Neuronal stem cell (in vitro differentiated cells): Measurements from ENCODE around the gene PTPRM.

Experiments
- DNase-seq: peaks from one replicate; pipeline ENCODE4 v3.0.0-alpha.2; 2013; ENCODE audit warnings: low spot score
- H2AFZ ChIP-seq: one replicate; pipeline ENCODE4 v1.6.1; 2013; ENCODE audit warnings: mild to moderate bottlenecking, low read length, inconsistent platforms
- H2AK5ac ChIP-seq: 2 replicates; pipeline ENCODE4 v1.6.1; 2013; ENCODE audit warnings: low read depth, mild to moderate bottlenecking, inconsistent platforms, low read length, moderate library complexity, mixed read lengths
- H2BK120ac ChIP-seq: 2 replicates; pipeline ENCODE4 v1.6.1; 2013; ENCODE audit warnings: low read depth, mild to moderate bottlenecking, inconsistent platforms, low read length, moderate library complexity, mixed read lengths
- H2BK12ac ChIP-seq: one replicate; pipeline ENCODE4 v1.6.1; 2013; ENCODE audit warnings: low read length, inconsistent platforms
- H2BK15ac ChIP-seq: 2 replicates; pipeline ENCODE4 v1.6.1; 2013; ENCODE audit warnings: mild to moderate bottlenecking, low read length, inconsistent platforms, mixed read lengths
- H2BK5ac ChIP-seq: one replicate; pipeline ENCODE4 v1.6.1; 2013; ENCODE audit warnings: inconsistent platforms, mild to moderate bottlenecking, low read length, moderate library complexity
- H3K14ac ChIP-seq: one replicate; pipeline ENCODE4 v1.6.1; 2013; ENCODE audit warnings: low read length, inconsistent platforms
- H3K18ac ChIP-seq: 2 replicates; pipeline ENCODE4 v1.6.1; 2013; ENCODE audit warnings: low read length, inconsistent platforms
- H3K23ac ChIP-seq: 2 replicates; pipeline ENCODE4 v1.6.1; 2013; ENCODE audit warnings: low read depth, mild to moderate bottlenecking, mixed read lengths, low read length, inconsistent platforms; ENCODE audit not compliant: poor library complexity
- H3K27ac ChIP-seq: replicated peaks from 3 replicates; pipeline ENCODE4 v1.5.1; 2013; ENCODE audit warnings: low read length, inconsistent platforms
- H3K27me3 ChIP-seq, 3 experiments: 2 replicates each; pipeline ENCODE4 v1.6.1; 2013; ENCODE audit warnings: low read length in 3 of 3, mild to moderate bottlenecking in 2 of 3, inconsistent platforms in 1 of 3, low read depth in 1 of 3, mixed read lengths in 1 of 3, moderate library complexity in 1 of 3; ENCODE audit not compliant: control insufficient read depth in 3 of 3, insufficient read depth in 3 of 3
- H3K36me3 ChIP-seq, 2 donors: replicated peaks in 1 of 2; 2 replicates each; pipeline ENCODE4 v1.6.1; 2013; ENCODE audit warnings: low read length in 2 of 2; ENCODE audit not compliant: control insufficient read depth in 2 of 2, insufficient read depth in 2 of 2
- H3K4ac ChIP-seq: 2 replicates; pipeline ENCODE4 v1.6.1; 2013; ENCODE audit warnings: inconsistent platforms, mild to moderate bottlenecking, low read length, moderate library complexity
- H3K4me1 ChIP-seq, 2 donors: 1 replicate in 1 of 2; 2 replicates in 1 of 2; pipeline ENCODE4 v1.6.1; 2013; ENCODE audit warnings: low read length in 2 of 2, low read depth in 1 of 2; ENCODE audit not compliant: control insufficient read depth in 2 of 2, insufficient read depth in 1 of 2
- H3K4me2 ChIP-seq: one replicate; pipeline ENCODE4 v1.6.1; 2013; ENCODE audit warnings: mild to moderate bottlenecking, low read length, inconsistent platforms; ENCODE audit not compliant: insufficient read depth, poor library complexity, severe bottlenecking
- H3K4me3 ChIP-seq, 2 donors: 2 replicates each; pipeline ENCODE4 v1.5.1; 2013; ENCODE audit warnings: low read length in 2 of 2, mild to moderate bottlenecking in 2 of 2, inconsistent platforms in 1 of 2, moderate library complexity in 1 of 2
- H3K79me1 ChIP-seq: one replicate; pipeline ENCODE4 v1.6.1; 2013; ENCODE audit warnings: low read depth, mild to moderate bottlenecking, inconsistent platforms, low read length, moderate library complexity
- H3K9ac ChIP-seq: one replicate; pipeline ENCODE4 v1.6.1; 2013; ENCODE audit warnings: mild to moderate bottlenecking, low read depth, low read length, inconsistent platforms; ENCODE audit not compliant: poor library complexity
- H3K9me3 ChIP-seq, 2 donors: replicated peaks in 1 of 2; 2 replicates each; pipeline versions ENCODE3 to v1.6.1; 2013; ENCODE audit warnings: low read length in 2 of 2, mild to moderate bottlenecking in 2 of 2, inconsistent platforms in 1 of 2, low read depth in 1 of 2, mixed read lengths in 1 of 2, moderate library complexity in 1 of 2; ENCODE audit not compliant: control insufficient read depth in 2 of 2, insufficient read depth in 1 of 2
- H4K8ac ChIP-seq: one replicate; pipeline ENCODE4 v1.6.1; 2013; ENCODE audit warnings: low read depth, mild to moderate bottlenecking, inconsistent platforms, low read length, moderate library complexity
- H4K91ac ChIP-seq: one replicate; pipeline ENCODE4 v1.6.1; 2013; ENCODE audit warnings: low read length, low read depth, mild to moderate bottlenecking, inconsistent platforms; ENCODE audit not compliant: poor library complexity
- WGBS, 2 donors: extraction: QIAGEN DNeasy Blood & Tissue Kit; methylation state at CpG; one replicate each; pipeline ENCODE4 v1.1.7; 2013; ENCODE audit warnings: missing lambda C conversion rate in 2 of 2, mixed read lengths in 1 of 2; ENCODE audit not compliant: insufficient read length in 2 of 2, insufficient replicate concordance in 1 of 2; ENCODE audit errors: extremely low coverage in 2 of 2; 5-methylcytosine and 5-hydroxymethylcytosine counted together

PTPRM gene

GRCh38 chr18:7657937-7658336 lies 90.8 kb downstream of the PTPRM start:
- Histone ChIP-seq H3K36me3 (no peaks in the 10 kb centered on the region), H3K4me3 (no peak overlapping the region), H4K91ac (no peak overlapping the region), H3K23ac (no peak overlapping the region), H3K18ac (no peak overlapping the region), H2AFZ (no peak overlapping the region), H3K79me1 (no peaks in the 10 kb centered on the region), H3K27ac (no peak overlapping the region), H3K4me2 (no peak overlapping the region), H3K9ac (no peak overlapping the region), H2BK15ac (no peak overlapping the region), H2AK5ac (no peak overlapping the region), H3K9me3 (no peaks in the 10 kb centered on the region), H2BK12ac (no peak overlapping the region), H3K27me3 (no peaks in the 10 kb centered on the region), H2BK5ac (no peak overlapping the region), H3K4me1 (peaks cover 6 to 9% of the 10 kb centered on the region in 2 donors), H2BK120ac (no peak overlapping the region), H4K8ac (no peak overlapping the region), H3K14ac (no peak overlapping the region), H3K4ac (no peak overlapping the region)
- no peak for DNase-seq
- no CpG with 5 or more reads among the region's 2 CpGs for WGBS, 2 donors

- no peak overlapping the region for H4K8ac ChIP-seq
- H3K4me3 ChIP-seq = no peak overlapping the region
- H2BK5ac ChIP-seq = no peak overlapping the region
- no peak overlapping the region for H3K9ac ChIP-seq
- no peak overlapping the region for H3K14ac ChIP-seq
- no peak overlapping the region for H2BK15ac ChIP-seq
- H2AK5ac ChIP-seq = no peak overlapping the region
- H3K27me3 ChIP-seq = no peaks in the 10 kb centered on the region
- no peak overlapping the region for H4K91ac ChIP-seq
- no peak overlapping the region for H3K18ac ChIP-seq
- H3K4me2 ChIP-seq = no peak overlapping the region
- H3K23ac ChIP-seq = no peak overlapping the region
- H3K4me1 ChIP-seq = peaks cover 6 to 9% of the 10 kb centered on the region in 2 donors
- H2BK120ac ChIP-seq = no peak overlapping the region
- H2BK12ac ChIP-seq = no peak overlapping the region
- no peaks in the 10 kb centered on the region for H3K9me3 ChIP-seq
- no peaks in the 10 kb centered on the region for H3K36me3 ChIP-seq
- no peak for DNase-seq
- no peak overlapping the region for H2AFZ ChIP-seq
- H3K79me1 ChIP-seq = no peaks in the 10 kb centered on the region
- H3K27ac ChIP-seq = no peak overlapping the region
- H3K4ac ChIP-seq = no peak overlapping the region
- no CpG with 5 or more reads among the region's 1 CpG for WGBS, 2 donors
Observed at GRCh38 chr18:7658701-7659100, 91.6 kb downstream of the PTPRM start.

GRCh38 chr18:7661207-7661606 lies 94.1 kb downstream of the PTPRM start:
- Histone ChIP-seq H4K91ac (no peak overlapping the region), H3K27me3 (no peaks in the 10 kb centered on the region), H2AK5ac (no peak overlapping the region), H3K4me2 (no peak overlapping the region), H3K9me3 (no peaks in the 10 kb centered on the region), H2BK5ac (no peak overlapping the region), H3K4me3 (no peak overlapping the region), H3K36me3 (no peaks in the 10 kb centered on the region), H3K4me1 (peaks cover 8 to 10% of the 10 kb centered on the region in 2 donors), H3K23ac (no peak overlapping the region), H2BK15ac (no peak overlapping the region), H2BK120ac (no peak overlapping the region), H2BK12ac (no peak overlapping the region), H2AFZ (no peak overlapping the region), H3K4ac (no peak overlapping the region), H3K18ac (no peak overlapping the region), H3K27ac (no peak overlapping the region), H3K9ac (no peak overlapping the region), H3K14ac (no peak overlapping the region), H4K8ac (no peak overlapping the region), H3K79me1 (no peaks in the 10 kb centered on the region)
- no peak for DNase-seq
- no CpG with 5 or more reads among the region's 1 CpG for WGBS, 2 donors

- Histone ChIP-seq H3K23ac (no peak overlapping the region), H3K14ac (no peak overlapping the region), H3K27me3 (no peaks in the 10 kb centered on the region), H3K79me1 (no peaks in the 10 kb centered on the region), H3K9ac (no peak overlapping the region), H3K4me1 (peaks cover 2 to 8% of the 10 kb centered on the region in 2 donors), H4K8ac (no peak overlapping the region), H3K4ac (no peak overlapping the region), H2BK120ac (no peak overlapping the region), H3K18ac (no peak overlapping the region), H4K91ac (no peak overlapping the region), H3K36me3 (no peaks in the 10 kb centered on the region), H2BK15ac (no peak overlapping the region), H3K4me3 (no peak overlapping the region), H2AK5ac (no peak overlapping the region), H3K9me3 (no peaks in the 10 kb centered on the region), H2BK5ac (no peak overlapping the region), H3K27ac (no peak overlapping the region), H2BK12ac (no peak overlapping the region), H3K4me2 (no peak overlapping the region), H2AFZ (no peak overlapping the region)
- no peak for DNase-seq
- WGBS, 2 donors = no CpG with 5 or more reads among the region's 2 CpGs
Observed at GRCh38 chr18:7662866-7663265, 95.8 kb downstream of the PTPRM start.
